Activated gamma-delta T cell treated with Interleukin-2 at 50 U/mL for 16 hours (primary cell): ENCODE data around the gene CDK4.

Source experiments
- DNase-seq: peaks from one replicate; pipeline ENCODE4 v3.0.0-alpha.2; 2020

Gene CDK4

DNA sequence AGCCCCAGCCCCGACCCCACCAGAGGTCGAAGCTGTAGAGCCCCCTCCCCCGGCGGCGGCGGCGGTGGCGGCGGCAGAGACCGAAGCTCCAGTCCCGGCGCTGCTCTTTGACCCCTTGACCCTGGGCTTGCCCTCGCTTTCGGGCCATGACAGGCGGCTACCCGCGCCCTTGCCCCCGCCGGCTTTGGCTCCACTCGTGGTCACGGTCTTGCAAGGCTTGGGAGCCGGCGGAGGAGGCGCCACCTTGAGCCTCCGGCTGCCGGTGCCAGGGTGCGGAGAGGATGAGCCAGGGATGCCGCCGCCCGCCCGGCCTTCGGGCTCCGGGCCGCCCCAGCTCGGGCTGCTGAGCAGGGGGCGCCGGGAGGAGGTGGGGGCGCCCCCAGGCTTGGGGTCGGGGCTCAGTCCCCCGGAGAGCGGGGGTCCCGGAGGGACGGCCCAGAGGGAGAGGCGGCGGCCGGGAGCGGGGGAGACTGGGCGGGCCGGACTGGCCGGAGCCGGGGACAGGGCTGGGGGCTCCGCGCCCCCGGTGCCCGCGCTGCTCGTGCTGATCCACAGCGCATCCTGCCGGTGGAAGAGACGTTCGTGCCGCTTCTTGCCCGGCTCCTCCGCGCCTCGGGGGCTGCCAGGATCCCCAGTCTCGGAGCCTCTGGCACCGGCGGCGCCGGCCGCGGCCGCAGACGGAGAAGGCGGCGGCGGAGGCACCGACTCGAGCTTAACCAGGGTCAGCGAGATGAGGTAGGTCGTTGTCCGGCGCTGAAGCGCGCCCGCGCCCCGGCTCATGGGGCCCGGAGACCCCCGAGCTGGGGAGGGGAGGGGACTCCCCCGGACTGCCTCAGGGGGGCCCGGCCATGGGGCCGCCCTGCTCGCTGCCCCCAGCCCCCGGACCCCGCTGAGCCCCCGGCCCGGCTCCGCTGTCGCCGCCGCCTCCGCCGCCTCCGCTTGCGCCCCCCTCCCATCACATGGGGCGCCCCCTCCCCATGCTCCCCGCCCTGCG, 14.3 kb downstream of the CDK4 start:
- no peak for DNase-seq

DNA sequence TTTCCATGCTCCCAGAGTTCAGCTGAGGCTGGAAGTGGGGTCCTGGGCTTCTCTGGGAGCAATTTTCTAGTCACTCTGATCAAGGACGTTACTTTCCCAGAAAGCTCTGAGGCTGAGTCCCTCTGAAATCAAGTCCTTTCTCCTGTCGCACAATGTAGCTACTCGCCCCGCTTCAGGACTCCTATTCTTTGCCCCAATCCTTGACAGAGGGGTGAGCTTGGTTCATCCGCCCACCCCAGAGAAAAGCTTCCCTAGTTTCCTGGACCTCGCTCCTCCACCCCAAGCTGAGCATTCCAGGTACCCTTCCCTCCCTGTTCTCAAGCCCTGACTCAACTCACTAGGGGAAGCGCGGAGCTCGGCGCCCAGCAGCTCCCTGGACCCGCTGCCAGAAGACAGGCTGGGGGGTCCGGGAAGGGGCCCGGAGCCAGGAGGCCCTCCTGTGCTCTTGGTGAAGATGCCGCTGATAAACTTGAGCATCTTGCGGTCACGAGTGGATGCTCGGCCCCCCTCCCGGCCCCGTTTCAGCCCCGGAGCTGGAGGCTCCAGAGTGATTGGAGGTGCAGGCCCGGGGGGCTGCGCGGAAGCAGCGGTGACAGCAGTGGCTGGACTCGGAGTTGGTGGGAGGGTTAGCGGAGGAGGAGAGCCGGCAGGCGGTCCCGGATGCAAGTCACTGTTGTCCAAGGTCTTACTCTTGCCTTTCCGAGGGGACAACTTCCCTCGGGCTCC, 15.2 kb downstream of the CDK4 start:
- DNase-seq: no peak

DNA sequence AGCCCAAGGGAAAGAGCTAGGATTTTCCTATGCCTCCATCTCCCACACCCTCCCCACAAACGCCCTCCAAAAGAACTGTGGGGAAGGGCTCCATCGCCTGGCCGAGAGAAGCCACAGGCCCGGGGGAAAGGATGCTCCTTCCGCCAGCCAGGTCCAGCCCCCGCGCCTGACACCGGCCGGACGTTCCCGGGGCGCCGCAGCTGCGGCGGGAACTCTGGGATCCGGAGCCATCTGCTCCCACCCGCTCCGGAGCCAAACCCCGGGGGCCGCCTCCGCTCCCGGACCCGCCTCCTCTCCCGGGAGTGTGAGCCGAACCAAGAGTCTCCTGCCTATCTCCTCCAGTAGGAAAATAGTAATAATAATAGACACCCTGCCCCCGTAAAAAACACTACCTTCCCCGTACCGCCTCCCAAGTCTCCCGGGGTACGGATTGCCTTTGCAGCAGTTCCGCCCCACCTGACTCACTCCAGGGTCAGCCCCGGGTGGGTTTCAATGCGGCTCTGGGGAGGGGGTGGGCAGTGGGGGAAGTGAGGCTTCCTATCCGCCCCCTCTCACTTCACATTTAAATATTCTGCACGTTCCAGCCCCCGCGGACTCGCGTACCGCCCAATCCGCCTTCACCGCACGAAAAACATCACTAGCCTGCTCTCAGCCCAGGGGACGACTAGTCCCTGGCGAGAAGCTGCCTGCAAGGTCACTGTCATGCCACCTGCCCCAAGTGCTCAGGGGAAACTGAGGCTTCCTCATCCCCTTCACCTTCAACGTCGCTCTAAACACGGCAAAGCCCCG, 16.0 kb downstream of the CDK4 start:
- DNase-seq: no peak

DNA sequence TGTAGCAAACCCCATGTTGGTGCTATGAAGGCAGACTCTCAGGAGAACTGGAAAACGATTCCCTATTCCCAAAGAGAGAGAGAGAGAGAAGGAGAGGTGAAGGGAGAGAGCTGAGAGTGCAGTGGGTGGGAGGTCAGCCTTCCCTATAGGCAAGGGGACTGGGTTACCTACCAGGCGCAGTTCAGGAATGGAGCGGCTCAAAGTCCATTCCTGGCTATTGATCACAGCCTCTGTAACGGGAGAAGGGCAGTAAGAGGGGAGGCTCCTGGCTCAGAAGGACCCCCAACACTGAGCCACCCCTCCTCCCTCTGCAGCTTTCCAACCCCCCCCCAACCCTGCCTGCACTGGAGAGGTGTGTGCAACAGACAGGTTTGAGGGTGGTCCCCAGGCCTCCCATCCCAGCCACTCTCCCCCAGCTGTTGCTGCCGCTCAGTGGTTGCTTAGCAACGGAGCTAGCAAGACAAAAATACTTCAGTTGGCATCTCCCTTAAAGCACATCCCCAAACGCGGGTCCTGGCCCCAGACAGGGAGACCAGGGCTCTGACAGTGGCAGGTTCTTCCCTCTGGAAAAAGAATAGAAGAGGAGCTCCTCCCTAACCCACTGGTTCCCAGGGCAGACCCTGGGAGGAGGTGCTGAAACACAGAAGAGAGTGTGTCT, 16.8 kb downstream of the CDK4 start:
- DNase-seq: no peak

DNA sequence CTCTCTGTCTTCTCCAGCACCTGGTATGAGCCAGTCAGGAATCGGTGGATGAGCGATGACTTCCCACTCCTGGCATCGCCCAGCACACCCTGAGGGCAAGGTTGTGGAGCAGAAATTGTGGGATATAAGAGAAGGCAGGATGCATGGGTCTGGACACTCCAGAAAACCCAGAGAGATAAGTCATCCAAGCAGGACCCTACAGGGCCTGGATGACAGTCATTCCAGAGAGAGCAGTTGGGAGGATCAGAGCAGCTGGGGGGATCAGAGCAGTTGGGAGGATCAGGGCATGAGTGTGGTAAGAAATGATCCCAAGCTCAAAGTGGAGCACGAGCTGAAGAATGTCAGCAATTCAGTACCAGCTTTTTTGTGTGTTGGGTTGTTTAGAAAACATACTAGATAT, 17.5 kb downstream of the CDK4 start:
- DNase-seq: no peak

DNA sequence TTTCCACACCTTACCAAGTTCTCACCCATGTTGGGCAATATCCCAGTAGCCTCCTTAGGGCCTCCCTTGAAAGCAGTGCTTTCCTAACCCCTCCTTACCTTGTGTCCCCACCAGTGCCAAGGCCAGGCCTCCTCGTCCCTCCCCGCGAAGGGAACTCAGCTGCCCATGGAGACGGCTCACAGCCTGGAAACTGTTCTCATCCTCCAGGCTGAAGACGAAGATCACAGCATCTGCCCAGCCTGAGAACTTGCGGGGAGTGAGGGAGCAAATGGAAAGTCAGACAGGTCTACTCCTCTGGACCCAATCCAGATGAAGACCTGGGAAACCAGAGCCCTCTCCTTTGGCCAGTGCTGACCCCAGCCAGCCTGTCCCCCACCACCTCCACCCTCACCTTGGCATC, 18.2 kb downstream of the CDK4 start:
- no peak for DNase-seq

DNA sequence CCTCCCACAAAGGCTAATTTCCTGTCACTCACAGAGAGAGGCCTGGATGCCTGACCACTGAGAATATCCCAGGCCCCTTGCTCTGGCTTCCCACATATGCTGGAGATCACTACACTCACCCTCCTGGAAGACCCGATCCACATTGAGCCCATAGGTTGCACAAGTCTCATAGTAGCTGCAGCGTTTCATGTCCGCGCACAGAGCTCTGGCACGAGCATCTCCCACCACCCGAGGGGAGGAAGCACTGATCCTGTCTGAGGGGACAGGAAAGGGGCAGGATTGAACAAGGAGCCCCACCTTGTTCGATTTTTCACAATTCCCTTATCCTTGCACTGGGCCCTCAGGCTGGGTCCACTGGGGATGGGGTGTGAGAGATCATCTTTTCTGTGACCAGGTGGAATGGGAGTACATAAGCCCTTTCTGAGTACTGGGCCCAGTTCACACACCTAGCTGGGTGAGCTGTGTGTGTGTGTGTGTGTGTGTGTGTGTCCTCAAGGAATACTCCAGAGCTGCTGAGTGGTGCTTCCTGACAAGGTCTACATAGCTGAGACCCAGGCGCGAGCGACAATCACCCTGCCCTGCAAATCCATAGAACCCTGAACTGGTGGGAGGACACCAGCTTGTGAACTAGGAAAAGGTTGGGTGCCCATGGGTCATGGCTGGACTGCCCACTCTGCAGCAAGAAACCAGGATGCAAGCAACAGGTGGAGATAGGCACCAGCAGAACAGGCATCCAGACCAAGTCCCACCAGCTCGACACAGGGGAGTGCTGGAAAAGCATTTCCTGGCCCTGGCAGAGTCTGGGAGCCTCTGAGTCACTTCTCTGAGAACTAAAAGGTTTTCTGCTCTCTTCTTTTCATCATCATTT, 19.1 kb downstream of the CDK4 start:
- DNase-seq: no peak

DNA sequence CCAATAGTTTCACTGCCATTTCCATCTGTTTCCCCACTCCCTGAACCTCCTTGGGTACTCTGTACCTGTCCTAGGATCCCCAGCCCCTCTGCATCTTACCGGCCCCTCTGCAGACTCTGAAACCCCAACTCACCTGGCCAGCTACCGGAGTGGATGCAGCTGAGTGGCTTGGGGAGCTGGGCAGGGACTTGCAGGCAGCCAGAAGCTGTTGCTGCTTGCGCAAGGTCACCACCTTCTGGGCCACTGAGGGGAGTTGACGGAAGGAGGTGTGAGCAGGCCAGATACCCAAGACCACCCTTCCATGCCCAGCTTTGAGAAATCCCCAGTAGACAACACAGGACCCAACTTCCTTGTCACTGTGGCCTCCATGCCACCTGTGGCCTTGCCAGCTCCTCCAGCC, 19.8 kb downstream of the CDK4 start:
- DNase-seq: no peak

DNA sequence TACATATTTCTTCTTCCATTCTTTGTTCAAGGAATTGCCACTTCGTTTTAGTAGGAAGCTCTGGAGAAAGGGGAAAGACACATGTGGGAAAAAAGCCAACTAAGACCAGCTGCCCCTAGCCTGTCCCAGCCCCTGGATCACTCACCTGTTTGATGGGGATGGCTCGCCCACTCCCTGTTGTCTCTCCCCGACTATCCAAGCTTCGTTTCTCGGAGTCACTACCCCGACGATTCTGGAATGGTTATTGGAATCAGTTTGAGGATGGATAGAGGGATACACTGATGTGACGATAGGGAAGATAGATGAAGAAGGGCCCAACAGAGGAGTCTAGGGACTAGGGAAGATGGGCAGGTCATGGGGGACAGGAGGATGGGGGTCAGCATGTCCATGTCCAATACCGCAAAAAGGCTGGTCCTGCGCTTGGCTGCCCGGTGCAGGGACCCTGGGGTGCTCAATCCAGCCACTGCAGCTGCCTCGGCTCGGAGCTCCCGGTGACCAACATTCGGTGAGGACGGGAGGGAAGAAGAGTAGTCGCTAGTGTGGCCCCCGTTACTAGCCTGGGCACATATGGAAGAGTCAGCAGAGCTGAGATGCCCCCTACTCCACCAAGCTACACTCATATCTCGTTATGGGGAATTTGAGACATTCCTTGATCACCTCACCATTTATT, 20.6 kb downstream of the CDK4 start:
- no peak for DNase-seq

DNA sequence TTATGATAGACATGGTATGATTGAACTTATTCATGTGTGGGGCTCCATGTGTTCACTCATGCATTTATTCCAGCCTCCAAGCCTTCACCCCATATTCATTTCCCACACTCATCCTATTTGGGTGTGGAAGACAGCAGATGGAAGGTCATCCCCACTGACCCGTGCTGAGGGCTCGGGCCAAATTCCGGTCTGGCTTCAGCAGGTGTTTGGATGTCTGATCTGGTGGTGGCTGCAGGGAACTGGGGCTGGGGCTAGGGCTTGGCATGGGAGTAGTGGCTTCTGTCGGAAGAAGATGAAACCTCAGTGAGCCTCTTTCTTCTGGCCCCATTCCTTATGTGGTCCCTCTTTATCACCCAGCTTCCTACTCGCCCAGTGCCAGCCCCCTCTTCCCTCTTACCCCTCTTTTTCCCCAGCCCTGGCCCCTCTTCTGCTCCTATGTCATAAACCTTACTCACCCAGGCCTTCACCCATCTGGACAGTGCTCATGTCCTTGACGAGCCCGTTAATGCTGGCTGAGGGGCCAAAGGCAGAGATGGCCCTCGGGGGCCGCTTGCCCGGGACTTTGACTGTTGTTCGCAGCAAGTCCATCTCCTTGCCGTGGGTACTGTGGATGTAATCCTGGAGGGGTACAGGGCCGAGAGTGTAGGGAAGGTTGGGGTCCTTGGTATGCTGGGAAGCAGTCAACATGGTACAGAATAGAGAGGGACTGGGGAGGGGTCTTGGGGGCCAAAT, 21.6 kb downstream of the CDK4 start:
- DNase-seq: no peak

DNA sequence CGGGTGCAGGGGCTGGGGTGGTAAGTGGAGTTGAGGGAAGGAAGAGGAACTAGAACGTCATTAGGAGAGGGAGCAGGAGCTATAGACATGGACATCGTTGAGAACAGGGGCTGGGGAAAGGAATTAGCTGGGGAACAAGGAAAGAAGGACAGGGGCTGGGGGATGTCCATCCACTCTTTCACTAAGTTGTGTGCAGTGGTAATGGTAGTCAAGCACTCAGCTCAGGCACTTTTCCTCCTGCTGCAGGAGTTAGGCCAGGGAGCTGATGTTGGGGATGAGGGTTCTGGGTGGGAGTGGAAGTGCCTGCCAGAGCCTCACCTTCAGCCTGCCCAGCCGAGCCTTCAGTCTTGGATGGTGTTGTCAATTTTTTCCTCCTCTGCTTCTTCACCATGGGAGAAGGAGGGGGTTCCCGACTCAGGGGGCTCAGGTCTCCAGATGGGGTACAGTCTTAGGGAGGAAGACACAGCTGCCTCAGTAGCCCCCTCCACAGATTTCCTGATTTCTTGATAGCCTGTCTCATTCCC, 22.7 kb downstream of the CDK4 start:
- no peak for DNase-seq

DNA sequence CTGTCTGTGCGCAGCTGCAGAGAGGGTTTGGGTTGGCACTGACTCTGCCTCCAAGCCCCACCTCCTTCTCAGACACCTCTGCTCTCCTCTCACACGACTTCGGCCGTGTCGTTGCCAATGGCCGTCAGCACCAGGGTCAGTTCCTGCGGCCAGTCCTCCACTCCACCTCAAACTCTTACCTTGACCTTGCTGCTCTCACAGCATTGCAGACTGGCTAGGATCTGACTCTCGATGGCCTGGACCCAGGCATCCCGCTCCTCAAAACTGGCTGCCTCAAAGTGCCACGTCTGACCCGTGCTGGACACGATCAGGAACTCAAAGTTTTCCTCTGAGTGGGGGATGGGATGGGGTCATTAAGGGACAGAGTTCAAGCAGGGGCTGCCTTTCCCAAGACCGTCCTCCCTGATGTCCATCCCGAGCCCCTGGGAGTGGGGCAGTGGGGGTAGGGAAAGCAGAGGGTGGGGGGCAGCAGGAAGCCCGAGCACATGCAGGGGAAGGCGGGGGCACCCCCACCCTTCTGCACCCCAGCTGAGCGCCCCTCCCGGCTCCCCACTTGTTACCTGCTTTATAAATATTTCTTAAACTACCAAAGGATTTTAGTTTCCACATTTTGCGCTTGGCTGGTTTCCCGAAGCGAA, 24.2 kb downstream of the CDK4 start:
- no peak for DNase-seq

DNA sequence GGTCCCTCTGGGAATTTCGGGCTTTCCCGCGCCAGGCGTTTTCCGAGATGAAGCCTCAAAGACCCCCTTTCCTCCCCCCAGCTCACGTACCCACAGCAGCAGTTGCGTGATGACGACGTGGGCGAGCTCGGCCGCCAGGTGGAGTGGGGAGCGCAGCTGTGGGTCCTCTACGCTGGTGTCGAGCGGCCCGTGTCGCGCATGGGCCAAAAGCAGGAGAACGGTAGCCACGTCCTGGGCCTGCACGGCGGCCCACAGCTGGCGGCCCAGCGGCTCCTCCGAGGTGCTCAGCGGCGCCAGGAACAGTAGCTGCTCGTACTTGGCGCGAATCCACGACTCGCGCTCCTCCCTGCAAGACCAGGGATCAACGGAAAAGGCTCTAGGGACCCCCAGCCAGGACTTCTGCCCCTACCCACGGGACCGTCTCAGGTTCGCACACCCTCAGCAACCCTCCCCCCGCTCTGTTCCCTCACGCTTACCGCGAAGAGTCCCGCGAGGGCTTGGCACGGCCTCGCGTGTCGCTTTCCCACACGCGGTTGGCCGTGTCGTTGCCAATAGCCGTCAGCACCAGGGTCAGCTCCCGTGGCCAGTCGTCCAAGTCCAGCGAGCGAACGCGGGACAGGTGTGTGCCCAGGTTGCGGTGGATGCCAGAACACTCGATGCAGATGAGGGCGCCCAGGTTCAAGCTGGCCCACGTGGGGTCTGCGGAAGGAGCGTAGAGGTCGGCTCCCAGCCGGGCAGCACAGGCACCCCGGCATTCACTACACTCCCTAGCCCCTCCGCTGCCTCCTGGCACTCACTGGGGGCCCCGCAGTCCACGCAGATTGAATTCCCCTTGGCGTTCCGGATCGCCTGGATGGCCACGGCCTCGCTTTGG, 25.0 kb downstream of the CDK4 start:
- no peak for DNase-seq

DNA sequence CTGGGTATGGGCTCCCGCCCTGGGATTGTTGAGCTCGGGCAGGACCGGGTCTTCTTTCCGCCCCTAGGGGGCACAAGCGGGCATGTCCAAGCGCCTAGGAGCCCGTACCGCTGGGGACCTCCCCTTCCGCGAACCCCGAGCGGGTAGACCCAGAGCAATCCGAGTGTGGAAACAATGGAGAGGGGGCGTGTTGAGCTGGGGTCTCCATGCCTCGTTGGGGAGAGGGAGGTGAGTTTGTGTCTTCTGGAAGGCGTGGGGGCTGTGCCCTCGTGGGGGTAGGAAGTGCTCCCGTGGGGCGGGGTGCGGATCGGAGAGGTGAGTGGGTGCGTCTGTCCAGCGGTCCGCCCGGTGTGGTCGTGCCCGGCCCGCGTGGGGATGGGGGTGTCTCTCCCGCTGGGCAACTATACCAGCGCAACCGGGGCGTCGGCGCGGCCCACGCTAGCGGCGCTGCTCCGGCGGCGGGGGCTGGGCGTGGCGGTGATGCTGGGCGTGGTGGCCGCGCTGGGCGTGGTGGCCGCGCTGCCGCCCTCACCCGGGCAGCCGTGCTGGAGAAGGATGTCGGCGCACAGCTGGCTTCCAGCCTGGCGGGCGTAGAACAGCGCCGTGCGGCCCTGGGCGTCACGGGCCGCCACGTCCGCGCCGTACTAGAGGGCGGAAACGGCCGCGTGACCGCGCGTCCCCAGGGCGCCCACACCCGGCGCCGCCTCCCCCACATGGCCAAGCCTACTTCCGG, 25.8 kb downstream of the CDK4 start:
- no peak for DNase-seq

DNA sequence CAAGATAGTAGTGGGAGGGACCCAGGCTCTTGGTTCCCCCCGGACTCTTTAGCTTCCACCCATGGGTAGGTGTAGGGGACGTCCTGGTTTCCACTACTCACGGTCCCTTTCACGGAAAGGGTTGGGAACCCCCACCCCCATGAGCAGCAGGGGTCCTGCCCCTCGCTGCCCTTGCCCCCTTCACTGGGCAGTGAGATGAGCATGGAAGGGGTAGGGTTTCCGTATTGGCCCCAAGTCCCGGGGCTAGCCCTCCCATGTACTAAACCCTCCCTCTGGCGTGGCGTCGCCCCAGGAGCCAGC, 26.3 kb downstream of the CDK4 start:
- DNase-seq: no peak

DNA sequence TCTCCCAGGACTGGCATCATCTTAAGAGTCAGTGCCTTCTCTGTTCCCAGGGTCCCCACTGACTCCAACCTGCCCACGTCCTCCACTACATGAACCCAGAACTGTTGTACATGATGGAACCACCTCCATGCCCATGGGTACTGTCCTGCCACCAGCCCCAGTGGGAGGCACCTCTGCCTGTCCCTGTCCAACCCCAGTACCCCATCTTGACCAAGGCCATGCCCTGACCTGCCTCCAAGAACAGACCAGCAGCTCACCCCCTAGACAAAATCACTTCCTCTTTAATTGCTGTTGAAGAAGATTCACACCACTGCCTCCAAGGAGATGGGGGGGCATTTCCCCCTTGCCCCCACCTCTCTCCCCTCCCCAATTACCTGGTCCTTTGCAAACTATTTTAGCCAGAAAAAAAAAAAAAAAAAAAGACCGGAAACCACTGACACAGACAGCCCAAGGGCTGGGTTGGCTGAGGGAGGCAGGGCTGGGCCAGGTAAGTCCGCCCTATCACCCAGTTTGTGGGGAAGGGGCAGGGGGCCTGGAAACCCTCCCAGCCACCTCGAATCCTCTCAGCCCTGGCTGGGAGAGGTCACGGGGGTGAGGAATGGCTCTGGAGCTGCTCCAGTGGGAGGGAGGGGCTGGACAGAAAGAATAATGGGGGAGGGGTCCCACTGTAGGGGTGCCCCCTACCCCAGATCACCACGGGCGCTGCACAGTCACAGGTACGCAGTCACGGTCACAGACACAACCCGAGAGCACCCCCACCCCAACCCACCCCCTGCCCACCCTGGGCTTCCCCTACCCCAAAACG, 27.0 kb downstream of the CDK4 start:
- DNase-seq: no peak
